ENCODE measurements around the gene PDZK1.
"Not testable (repeated sequence)": the region's sequence is repeated elsewhere in the genome, so short reads cannot be mapped to it uniquely, and the experiment has no call there.

The PDZK1 gene

GRCh38 chr1:145707183-145707867 lies at the start of gene PDZK1:
PDZK1 (minus strand) TSS chr1:145707368; CDS start chr1:145688021, 19,347 bp downstream.
- DNase-seq, result no peak

- no peak for DNase-seq
These were observed 44.4 kb upstream of the PDZK1 start for GRCh38 chr1:145751491-145752037.

- no peak for DNase-seq
These were observed 43.3 kb upstream of the PDZK1 start for GRCh38 chr1:145750426-145750825.

GRCh38 chr1:145747398-145748247 lies 40.5 kb upstream of the PDZK1 start:
- DNase-seq, result no peak

- DNase-seq, result no peak
These were observed 33.1 kb upstream of the PDZK1 start for GRCh38 chr1:145740269-145740668.

- DNase-seq, result no peak
These were observed 29.0 kb upstream of the PDZK1 start for GRCh38 chr1:145736191-145736590.

GRCh38 chr1:145730900-145731299 lies 23.7 kb upstream of the PDZK1 start:
- no peak for DNase-seq

- DNase-seq, result no peak
These were observed 23.3 kb upstream of the PDZK1 start for GRCh38 chr1:145730467-145730866.

GRCh38 chr1:145729666-145730436 lies 22.7 kb upstream of the PDZK1 start:
- no peak for DNase-seq

- DNase-seq, result no peak
These were observed 22.0 kb upstream of the PDZK1 start for GRCh38 chr1:145729196-145729595.

- DNase-seq, result not testable (repeated sequence)
These were observed 19.0 kb upstream of the PDZK1 start for GRCh38 chr1:145726193-145726592.

GRCh38 chr1:145720878-145721671 lies 13.9 kb upstream of the PDZK1 start:
- DNase-seq, result peak; percentile 81

GRCh38 chr1:145720556-145720877 lies 13.3 kb upstream of the PDZK1 start:
- no peak for DNase-seq

GRCh38 chr1:145719230-145720079 lies 12.3 kb upstream of the PDZK1 start, which contains the start of gene CD160:
CD160 (plus strand) TSS chr1:145719499; CDS start chr1:145728328, 8,829 bp downstream.
- DNase-seq, result no peak

GRCh38 chr1:145718465-145718864 lies 11.3 kb upstream of the PDZK1 start:
- DNase-seq, result not testable (repeated sequence)

GRCh38 chr1:145717833-145718232 lies 10.7 kb upstream of the PDZK1 start:
- no peak for DNase-seq

- no peak for DNase-seq
These were observed 9.6 kb upstream of the PDZK1 start for GRCh38 chr1:145716641-145717345.

GRCh38 chr1:145714524-145715111 lies 7.5 kb upstream of the PDZK1 start:
- no peak for DNase-seq

- no peak for DNase-seq
These were observed 4.1 kb upstream of the PDZK1 start for GRCh38 chr1:145711213-145711651.
